HG02885 (cell line): Measurements from ENCODE around the gene DNAJA3.

Source experiments
- ATAC-seq: cut with Tn5 transposase; IDR thresholded peaks from one replicate; pipeline ENCODE4 v1.9.1; 2021; ENCODE audit warnings: mild to moderate bottlenecking; ENCODE audit not compliant: unreplicated experiment, poor library complexity

DNAJA3 gene

GRCh38 chr16:4428500-4428899, 2.8 kb downstream of the DNAJA3 start:
- no peak for ATAC-seq

GRCh38 chr16:4431023-4431422, 5.4 kb downstream of the DNAJA3 start:
- ATAC-seq = no peak

DNA sequence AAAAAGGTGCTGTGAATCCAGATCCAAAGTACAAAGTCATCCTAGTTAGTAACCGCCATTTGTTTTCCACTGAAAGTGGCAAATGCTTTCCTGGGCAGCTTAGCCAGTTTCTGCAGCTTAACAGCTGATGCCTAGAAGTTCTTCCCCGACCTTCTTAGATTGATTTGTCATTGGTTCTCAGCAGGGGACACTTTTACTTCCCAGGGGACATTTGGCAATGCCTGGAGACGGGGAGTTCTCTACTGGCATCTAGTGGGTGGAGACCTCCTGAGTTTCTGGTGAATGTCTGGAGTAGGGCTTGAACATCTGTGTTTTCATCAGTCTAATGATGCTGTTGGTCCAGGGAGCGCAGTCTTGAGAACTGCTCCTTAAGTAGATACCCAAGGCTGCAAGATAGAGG, 7.6 kb downstream of the DNAJA3 start:
- ATAC-seq = no peak

DNA sequence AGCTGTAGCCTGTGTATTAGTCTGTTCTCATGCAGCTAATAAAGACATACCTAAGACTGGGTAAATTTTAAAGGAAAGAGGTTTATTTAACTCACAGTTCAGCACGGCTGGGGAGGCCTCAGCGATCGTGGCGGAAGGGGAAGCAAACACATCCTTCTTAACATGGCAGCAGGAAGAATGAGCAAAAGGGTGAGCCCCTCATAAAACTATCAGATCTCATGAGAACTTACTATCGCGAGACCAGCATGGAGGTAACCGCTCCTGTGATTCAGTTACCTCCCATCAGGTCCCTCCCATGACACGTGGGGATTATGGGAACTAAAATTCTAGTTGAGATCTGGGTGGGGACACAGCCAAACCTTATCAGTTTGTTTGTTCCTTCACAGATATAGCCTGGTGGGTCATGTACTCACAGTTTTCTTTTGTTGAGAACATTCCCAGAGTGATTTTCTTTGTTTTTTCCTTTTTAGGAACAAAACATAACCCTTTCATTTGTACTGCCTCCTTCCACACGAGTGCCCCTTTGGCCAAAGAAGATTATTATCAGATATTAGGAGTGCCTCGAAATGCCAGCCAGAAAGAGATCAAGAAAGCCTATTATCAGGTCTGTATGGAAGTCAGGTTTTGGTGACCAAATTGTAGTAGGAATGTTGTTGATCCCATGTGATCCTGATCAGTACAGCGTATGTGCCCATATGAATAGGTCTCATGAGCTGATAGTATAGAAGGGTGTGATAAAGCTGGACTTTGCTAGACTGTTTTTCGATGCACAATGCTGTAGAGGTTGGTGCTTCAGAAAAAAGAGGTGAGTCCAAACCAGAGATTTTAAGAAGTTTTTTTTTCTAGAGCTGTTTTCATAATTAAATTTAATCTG, 8.5 kb downstream of the DNAJA3 start:
- no peak for ATAC-seq

DNA sequence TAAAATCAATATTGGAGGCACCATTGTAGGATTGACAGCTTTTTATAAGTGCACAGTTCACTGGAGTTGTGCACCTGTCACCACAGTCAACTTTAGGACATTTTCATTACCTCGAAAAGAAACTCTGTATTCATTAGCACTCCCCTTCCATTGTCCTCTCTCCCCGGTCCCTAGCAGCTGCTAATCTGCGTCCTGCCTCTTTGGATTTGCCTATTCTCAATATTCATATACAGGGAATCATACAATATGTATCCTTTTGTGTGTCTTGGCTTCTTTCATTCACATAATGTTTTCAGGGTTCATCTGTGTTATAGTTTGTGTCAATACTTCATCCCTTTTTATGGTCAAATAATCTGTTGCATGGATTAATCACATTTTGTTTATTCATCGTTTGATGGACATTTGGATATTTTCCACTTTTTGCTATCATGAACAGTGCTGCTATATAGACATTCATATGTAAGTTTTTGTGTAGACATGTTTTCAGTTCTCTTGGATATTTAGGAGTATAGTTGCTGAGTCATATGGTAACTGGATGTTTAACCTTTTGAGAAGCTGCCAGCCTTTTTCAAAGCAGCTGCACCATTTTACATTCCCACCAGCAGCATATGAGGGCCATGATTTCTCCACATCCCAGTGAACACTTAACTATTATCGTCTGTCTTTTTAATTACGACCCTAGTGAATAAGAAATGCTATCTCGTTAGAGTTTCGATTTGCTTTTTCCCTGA, 9.8 kb downstream of the DNAJA3 start:
- ATAC-seq = no peak

DNA sequence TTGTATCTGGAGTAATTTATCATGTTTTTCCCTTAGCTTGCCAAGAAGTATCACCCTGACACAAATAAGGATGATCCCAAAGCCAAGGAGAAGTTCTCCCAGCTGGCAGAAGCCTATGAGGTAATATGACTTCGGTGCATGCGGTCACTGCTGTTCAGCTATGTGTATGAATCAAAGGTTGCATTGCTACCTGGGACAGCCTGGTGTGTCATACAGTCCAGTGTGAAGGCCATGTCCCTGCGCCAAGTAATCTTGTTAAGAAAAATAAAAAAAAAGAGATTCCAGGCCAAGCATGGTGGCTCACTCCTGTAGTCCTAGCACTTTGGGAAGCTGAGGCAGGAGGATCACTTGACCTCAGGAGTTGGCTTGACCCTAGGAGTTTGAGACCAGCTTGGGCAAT, 11.7 kb downstream of the DNAJA3 start:
- ATAC-seq = no peak

DNA sequence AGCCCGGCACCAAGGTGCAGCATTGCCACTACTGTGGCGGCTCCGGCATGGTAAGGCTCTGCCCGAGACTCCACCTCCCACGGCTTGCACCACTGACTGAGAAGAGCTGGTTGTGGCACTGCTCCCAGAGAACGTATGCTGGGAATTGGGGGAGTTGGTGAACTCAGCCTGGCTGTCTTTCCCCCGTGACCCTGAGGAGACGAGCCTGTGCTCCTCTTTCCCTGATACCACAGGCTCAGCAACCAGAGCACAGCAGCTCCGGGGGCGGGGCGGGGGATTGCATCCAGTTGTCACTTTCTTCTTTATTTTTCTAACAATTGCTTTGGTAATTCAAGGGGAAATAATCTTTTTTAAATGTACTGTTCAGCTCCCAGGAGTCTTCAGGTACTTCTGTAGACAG, 16.7 kb downstream of the DNAJA3 start:
- ATAC-seq = no peak

DNA sequence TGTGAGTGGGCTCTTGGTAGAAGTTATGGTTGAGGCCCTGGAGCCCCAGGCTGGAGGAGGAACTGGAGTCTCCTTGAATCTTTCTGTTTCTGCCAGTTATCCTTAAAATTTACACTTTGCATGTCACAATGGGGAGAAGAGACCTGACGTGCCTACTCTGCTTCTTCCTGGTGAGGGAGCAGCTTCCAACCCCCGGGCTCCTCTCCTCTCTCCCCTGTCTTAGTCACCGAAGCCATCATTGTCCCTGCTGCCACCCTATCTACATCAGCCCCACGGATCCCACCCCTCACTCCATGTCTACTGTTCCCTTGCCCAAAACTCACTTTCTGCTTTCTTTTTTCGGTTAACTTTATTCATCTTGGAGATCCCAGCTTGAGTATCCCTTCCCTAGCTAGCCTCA, 17.6 kb downstream of the DNAJA3 start:
- no peak for ATAC-seq

DNA sequence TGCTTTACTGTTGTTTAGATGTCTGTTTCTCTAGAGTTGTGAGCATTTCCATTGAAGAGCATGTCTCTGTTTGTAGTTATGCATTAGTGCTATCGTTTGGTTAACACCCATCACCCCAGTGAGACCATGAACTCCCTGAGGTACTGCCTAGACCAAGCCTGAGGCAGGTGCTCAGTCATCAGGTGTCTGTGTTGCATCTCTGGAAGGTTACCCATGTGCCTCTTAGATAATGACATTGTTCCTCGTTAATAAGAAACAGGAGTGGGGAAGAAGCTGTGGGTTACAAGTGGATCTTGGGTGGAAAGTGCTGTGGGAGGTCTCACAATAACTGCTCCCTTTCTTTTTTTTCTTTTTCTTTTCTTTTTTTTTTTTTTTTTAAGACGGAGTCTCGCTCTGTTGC, 18.3 kb downstream of the DNAJA3 start:
- ATAC-seq = no peak

DNA sequence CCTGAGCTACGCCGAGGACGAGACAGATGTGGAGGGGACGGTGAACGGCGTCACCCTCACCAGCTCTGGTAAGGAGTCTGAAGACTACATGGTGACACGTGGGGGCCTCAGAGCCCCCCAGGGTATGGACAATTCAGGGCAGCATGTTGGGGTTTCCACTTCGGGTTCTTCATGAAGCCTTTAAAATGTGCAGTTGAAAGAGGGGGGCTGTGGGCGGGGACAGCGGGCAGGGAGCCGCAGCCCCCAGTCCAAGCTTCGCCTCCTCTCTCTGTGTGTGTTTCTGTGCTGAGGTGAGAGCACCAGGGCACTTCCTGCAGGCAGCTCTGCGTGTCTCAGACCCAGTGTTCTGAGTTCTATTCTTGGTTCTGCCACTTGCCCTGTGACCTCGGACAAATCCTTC, 24.8 kb downstream of the DNAJA3 start:
- no peak for ATAC-seq

DNA sequence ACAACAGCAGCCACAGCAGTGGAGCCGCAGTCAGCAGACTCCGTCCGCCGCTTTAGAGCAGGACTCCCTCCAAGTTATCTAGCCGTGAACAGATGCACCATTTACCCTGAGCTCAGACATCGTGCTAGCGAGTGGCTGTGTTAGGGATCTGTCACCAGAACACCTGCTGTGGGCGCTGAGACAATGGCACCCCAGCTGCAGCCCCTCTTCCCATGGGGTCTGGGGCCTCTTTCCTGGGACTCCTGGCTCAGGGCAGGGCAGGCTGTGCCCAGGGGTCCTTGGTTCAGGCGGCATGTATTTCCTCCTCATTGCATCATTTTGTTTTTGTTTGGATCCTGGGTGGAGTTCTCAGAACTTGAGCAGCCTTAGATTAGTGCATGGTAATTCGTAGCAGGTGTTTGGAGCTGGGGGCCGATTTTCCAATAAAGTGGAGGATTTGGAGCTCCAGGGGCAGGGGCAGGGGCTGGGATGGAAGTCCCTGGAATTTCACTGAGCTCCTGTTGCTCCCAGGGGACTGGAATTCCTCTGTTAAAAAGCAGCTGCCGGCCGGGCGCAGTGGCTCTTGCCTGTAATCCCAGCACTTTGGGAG, 25.4 kb downstream of the DNAJA3 start:
- no peak for ATAC-seq

DNA sequence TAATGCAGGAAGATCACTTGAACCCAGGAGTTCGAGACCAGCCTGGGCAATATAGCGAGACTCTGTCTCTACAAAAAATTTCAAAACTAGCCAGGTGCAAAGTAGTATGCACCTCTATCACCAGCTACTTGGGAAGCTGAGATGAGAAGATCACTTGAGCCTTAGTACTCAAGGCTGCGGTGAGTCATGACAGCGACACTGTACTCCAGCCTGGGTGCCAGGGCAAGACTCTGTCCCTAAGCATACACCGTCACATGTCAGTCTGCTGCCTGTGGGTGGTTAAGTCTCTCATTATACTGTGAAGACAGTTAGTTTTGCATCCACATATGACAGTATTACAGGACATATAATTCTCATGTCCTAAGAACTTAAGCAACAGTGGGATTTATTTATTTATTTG, 27.0 kb downstream of the DNAJA3 start:
- ATAC-seq = no peak

DNA sequence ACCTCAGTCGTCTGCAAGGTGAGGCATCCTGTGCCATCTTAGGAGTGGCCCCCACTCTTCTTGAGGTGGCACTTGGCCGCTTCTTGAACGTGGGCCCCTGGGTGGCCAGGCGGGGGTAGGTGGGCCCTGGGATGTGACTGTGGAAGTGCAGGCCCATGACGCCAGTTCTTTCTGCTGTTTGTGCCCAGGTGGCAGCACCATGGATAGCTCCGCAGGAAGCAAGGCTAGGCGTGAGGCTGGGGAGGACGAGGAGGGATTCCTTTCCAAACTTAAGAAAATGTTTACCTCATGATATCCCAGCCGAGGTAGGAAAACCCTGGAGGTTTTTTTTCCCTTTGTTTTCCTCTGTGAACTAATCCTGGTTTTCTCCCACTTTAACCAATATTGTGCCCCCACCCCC, 29.0 kb downstream of the DNAJA3 start:
- no peak for ATAC-seq

DNA sequence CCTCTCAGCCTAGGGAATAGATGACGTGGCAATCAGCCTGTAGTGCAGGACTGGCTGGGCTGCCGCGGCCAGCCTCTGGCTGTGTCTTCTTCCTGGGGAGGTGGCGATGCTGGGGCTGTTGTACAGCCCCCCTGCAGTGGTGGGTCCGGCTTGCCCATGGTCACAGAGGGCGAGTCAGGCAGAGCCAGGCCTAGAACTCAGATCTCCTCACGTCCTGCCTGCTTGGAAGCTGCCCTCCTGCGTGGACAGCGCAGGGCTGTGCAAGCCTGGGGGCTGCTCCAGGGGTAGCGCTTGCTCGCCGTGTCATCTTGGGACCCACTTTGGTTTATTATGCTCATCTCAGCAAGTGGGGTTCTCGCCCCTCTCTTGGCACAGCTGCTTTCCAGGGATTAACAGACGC, 29.4 kb downstream of the DNAJA3 start:
- ATAC-seq = no peak

- no peak for ATAC-seq
Observed at GRCh38 chr16:4455951-4456350, 30.3 kb downstream of the DNAJA3 start.

GRCh38 chr16:4460936-4461249, 35.2 kb downstream of the DNAJA3 start:
- ATAC-seq = no peak

GRCh38 chr16:4461250-4462085, 35.8 kb downstream of the DNAJA3 start:
- ATAC-seq = no peak

DNA sequence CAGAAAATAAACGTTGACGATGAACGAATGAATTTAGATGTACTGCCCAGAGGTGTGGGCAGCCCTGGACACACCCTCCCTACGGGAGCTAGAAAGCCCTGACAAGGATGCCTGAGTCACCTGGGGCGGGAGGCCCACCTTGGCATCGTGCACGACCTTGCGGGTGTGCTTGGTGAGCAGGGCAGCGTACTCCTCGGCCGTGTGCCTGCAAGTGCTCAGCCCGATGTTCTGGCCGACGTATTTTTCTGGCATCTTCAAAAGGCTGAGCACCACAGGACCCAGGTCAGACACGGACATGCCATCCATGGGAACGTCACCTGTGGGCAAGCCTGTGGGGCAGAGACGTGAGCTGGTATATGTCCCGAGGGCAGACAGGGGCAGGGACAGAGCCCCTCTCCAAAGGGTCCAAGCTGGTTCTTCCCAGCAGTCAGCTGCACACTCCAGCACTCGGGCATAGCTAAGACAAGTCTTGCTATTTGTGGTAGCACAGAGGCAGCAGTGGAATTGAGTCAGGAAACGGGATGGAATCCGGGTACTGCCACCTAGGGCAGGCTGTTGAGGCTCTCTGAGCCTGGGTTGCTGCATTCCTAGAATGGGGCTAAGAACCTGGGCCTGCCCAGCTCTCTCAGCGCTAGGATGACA, 38.0 kb downstream of the DNAJA3 start:
- no peak for ATAC-seq

DNA sequence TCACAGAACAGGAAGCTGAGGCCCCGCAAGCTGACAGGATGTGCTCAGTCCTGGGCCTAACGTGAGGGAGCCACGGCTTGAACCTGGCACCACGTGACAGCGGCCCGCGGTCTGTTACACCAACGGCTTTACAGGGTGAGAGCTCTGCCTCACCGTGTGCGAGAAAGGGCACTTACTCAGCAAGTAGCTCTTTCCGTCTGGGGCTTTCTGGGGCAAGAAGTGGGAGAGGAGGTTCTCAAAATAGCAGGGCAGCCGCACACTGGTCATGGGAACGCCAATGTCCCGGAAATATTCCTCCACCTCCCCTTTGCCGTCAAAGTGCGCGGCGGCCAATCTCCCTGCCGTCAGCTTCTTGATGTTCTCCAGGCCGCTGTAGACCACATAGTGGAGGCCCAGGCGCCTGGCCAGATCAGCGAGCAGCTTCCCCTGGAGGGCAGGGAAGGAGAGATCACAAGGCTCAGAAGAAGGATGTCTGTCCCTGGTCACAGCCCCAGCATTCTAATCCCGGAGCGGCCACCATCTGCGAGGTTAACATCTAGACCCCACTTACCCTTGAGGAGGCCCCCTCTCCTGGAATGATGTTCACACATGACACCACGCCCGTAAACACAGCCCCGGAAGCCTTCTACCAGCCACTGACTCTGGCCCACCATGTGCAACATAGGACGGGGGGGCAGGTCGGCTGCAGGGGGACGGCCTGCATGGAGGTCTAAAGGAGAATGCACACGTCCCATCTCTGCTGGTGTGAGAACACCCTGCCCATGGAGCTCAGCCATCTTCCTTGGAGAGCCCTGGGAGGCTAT, 40.5 kb downstream of the DNAJA3 start:
- no peak for ATAC-seq
